Inferior parietal cortex (tissue), 1 donor: Measurements from ENCODE around the gene CTNNAL1.
"Not testable (repeated sequence)": the region's sequence is repeated elsewhere in the genome, so short reads cannot be mapped to it uniquely, and the experiment has no call there.

Source experiments
- DNase-seq: peaks from one replicate; pipeline ENCODE4 v3.0.0-alpha.2; 2016; ENCODE audit errors: extremely low spot score

The CTNNAL1 gene

DNA sequence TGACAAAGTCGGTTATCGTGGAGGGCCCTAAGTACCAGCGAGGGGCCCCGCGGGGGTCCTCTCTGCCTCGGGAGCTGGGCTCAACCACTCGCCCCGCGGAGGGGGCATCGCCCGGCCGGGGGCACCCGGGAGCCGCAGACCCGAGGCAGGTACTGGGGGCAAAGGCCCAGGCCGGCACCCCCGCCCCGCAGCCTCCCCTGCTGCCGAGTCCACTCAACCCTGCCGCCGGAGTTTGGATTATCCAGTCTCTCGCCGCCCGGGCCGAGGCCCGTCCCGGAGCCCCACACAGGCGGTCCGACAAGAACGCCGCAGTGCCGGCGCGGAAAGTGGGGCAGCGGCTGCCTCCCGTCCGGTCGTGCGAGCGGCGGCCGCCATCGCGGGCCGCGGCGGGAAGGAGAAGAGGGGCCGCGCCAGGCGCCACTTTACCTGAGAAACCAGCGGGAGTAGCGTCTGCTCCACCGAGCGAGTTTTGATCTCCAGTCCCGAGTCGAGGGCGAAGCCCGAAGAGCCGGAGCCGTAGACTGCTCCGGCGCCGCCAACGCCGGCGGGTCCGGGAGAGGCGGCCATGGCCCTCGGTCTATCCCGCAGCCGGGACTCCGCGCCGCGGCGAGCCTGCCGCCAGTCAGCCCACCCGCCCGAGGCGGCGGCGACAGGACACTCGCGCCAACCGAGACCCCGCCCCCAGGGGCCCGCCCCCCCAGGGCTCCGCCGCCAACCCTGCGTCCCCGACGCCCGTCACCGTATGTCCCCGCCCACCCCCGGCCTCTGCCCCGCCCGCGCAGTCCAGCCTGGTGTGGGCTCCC is at the start of gene CTNNAL1:
Gene CTNNAL1, minus strand, starts transcription at position 624 of the 803 bp plus-strand sequence. Its CDS starts 57 bp downstream, at position 567.
- DNase-seq = no peak

DNA sequence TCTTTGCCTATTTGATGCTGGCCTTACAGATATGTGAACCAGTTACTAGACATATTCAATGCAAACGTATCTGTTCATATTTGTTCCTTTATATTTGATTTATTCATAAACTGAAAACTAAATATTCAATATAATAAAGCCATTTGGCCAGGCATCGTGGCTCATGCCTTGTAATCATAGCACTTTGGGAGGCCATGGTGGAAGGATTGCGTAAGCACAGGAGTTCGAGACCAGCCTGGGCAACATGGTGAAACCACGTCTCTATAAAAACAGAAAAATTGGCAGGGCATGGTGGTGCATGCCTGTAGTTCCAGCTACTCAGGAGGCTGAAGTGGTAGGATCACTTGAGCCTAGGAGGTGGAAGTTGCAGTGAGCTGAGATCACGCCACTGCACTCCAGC is 49.2 kb upstream of the CTNNAL1 start:
- DNase-seq = no peak

DNA sequence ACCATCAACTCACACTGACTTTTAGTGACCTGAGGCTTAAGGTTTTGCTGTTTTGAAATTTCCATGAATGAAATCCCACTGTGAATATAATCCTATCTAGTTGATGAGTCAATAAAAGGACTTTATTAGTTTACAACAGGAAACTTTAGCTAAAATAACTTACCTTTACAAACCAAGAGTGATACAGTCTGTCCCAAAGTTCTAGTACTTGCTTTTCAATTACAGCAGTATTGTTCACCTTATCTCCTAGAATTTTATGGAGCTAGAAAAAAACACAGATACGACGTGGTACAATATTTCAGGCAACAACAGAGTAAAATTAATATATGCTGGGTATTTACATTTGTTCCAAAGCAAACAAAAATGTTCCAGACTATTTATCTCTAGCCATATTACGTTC is 46.9 kb upstream of the CTNNAL1 start:
- DNase-seq = no peak

DNA sequence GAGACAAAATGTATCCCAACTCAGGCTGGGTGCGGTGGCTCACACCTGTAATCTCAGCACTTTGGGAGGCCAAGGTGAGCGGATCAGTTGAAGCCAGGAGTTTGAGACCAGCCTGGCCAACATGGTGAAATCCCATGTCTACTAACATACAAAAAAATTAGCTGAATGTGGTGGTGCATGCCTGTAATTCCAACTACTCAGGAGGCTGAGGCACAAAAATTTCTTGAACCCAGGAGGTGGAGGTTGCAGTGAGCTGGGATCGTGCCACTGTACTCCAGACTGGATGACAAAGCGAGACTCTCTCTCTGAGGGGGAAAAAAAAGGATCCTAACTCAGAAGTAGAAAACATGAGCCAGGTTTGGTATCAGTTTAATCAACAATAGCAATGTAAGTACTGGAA is 39.8 kb upstream of the CTNNAL1 start:
- DNase-seq = not testable (repeated sequence)

DNA sequence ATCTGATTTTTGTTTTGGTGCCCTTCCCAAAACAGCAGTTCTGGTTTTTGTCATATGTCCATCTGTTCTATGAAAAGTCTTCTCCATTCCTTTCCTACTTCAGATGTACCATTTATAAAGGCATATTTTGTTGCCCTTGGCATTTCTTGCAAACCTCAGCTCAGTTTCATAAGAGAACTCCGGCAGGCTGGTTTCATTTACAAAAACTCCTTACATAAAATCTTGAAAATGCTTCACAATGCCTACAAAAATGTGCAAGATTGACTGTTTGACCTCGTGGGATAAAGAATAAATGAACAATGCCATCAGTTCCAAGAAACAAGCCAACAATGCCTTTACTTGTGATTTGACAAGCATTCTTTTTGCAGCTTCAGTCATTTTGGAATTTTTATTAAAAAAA is 39.1 kb upstream of the CTNNAL1 start:
- DNase-seq = no peak

DNA sequence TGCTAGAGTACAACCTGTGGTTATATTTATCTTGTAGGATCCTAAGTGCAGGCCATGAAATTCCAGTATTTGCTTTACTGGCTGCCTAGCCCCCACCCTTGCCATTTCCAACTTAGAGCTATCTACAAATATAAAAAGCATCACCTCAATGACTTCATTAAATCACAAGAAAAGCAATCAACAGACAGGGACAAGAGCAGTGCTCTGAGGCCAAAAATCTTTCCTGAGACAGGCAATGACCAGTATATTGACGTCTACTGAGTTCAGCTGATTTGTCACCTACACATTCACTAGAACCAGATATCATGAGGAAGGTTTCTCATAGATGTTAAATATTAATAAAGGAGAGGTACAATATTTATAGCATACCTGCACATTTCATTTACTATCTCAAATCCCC is 38.4 kb upstream of the CTNNAL1 start:
- no peak for DNase-seq

GRCh38 chr9:109050444-109050843 is 37.1 kb upstream of the CTNNAL1 start:
- no peak for DNase-seq

GRCh38 chr9:109048822-109049221 is 35.5 kb upstream of the CTNNAL1 start:
- DNase-seq = no peak

- no peak for DNase-seq
Measured at GRCh38 chr9:109047259-109047658, 34.0 kb upstream of the CTNNAL1 start.

GRCh38 chr9:109046346-109046745 is 33.0 kb upstream of the CTNNAL1 start:
- no peak for DNase-seq

- no peak for DNase-seq
Measured at GRCh38 chr9:109043578-109043977, 30.3 kb upstream of the CTNNAL1 start.

DNA sequence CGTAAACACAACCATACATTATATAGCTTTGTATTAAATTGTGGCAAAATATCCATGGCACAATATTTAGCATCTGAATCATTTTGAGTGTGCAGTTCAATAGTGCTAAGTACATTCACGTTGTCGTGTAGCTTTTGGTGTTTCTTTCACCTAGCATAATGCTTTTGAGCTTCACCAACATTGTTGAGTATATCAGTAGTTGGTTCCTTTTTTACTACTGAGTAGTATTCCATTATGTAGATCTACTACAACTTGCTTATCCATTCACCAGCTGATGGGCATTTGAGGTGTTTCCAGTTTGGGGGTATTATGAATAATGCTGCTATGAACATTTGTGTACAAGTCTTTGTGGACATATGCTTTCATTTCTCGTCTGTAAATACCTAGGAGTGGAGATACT is 27.3 kb upstream of the CTNNAL1 start:
- DNase-seq = no peak

DNA sequence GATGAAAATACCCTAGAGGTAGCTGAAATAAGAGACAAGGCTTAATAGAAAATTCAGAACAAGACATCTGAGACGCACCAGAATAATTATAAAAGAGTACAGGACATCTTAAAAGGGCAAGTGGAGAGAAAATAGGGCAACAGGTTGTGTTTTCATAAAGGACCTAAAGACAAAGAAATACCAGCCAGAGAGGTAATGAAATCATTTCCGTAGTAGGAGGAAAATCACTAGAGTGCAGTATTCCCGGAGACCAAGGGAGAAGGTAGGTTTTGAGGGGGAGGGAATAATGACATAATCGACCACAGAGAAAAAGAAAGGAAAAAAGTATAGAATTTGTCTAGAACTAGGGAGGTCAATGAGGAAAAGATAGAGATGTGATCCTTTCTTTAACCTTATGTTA is 26.2 kb upstream of the CTNNAL1 start:
- DNase-seq = no peak

GRCh38 chr9:109037946-109038715 is 24.8 kb upstream of the CTNNAL1 start:
- DNase-seq = no peak

GRCh38 chr9:109036744-109037680 is 23.7 kb upstream of the CTNNAL1 start:
- DNase-seq = no peak

DNA sequence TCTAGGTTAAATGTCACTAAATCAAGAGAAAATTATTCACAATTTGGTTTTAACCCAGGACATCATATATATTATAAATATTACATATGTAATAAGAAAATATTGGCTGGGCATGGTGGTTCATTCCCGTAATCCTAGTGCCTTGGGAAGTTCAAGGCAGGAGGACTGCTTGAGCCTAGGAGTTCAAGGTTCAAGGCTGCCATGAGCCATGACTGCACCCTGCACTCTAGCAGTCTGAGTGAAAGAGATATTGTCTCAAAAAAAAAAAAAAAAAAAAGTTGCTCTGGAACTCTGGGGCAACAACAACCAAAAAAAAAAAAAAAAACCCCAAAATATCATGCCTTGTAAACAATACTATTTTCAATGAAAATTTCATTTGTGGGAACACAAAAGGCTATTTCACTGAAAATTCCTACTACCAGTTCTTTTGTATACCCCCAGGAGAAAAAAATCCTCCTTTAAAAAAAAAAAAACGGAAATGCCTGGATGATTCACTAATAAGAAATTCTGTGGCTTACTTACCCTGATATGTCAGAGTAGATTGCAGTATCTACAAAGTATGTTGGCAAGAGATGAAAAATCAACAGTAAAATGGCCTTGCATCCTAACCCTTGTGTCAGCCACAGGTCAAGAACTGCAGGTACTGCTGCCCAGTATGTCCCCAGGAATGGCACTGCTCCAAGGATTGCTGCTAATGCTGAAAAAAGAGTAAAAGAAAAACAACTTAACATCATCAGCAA is 22.6 kb upstream of the CTNNAL1 start:
- no peak for DNase-seq

DNA sequence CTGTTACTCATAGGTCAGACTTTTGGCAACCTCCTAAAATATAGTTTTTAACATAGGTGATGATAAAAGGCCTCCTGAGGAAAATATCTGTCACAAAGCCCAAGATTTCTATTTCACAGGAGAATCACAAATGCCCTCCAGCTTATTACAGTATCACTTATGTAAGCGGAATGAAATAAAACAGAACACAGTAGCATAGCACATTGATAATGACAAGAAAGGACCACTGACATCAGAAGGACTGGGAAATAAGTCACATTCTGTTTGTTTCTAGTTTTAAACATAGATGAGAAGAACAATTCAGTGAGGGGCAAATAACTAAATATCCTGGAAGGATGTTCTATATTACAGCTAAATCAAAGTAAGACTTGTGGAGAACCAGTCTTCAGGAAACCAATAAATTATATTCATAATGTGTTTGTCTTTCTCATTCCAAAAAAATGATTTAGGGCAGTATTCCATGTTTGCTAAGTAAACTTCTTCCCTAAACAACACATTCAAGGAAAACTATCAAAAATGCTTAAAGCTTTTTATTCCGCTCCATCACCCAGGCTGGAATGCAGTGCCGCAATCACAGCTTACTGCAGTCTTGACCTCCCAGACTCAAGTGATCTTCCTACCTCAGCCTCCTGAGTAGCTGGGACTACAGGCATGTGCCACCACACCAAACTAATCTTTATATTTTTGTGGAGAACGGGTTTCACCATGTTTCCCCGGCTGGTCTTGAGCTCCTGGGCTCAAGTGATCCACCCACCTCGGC is 20.8 kb upstream of the CTNNAL1 start:
- no peak for DNase-seq

- no peak for DNase-seq
Measured at GRCh38 chr9:109031241-109031640, 17.9 kb upstream of the CTNNAL1 start.

- DNase-seq = no peak
Measured at GRCh38 chr9:109030426-109030825, 17.1 kb upstream of the CTNNAL1 start.

DNA sequence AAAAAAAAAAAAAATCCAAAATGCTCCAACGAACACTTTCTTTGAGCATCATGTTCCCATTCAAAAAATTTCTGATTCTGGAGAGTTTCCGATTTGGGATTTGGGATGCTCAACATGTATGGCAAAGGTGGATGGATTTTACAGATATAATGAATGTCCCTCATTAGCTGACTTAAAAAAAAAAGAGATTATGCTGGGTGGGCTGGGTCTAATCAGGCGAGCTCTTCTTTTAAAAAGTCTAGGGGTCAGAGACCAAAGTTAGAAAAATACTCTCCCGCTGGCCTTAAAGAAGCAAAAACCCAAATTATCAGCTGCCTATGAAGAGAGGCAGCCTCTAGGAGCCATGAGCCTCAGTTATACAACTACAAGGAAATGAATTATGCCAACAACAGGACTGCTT is 15.2 kb upstream of the CTNNAL1 start:
- no peak for DNase-seq

DNA sequence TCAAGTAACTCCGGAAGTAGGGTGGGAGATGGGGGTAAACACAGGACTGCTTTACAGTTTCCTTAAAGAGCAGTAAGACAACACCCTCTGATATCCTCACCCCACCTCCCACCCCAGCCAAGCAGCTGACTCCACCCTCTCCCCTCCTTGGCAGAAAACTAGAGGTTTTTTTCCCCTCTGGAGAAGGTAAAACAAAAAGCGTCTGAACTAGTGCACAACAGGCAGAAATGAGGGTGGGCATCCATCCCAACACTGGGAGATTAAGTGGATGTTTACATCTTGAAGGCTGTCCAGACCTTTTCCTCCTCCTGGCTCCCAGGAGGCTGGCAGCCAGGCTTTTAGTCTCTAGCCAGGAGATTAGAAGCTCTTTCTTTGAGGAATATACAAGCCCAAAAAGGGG is 13.9 kb upstream of the CTNNAL1 start:
- DNase-seq = no peak
